HCT116 (cell line): ENCODE data around the gene CLPTM1L. TPM values are rescaled to one million over a fixed set of nuclear protein-coding genes. Genes with fewer than 3 reads are reported as not detected.

Experiments used
- ATAC-seq: fragments of 200-7000 bp; cut with Tn5 transposase; 2 replicates; pipeline ENCODE4 v1.9.1; 2020; ENCODE audit warnings: mild to moderate bottlenecking, moderate library complexity
- BruUV-seq: library from RNA; stranded (reverse); fragments of 400-500 nt; replicated peaks from 2 replicates; lab custom pipeline; 2021; lab: Mats Ljungman, UMichigan
- CTCF ChIA-PET: fragments of 300-600 bp; sonication (Branson Sonifier 250); formaldehyde crosslinking; loops from one replicate; lab custom pipeline; 2021; ENCODE audit warnings: antibody characterized with exemption; lab: Charles Lee
- POLR2A ChIA-PET: fragments of 300-600, 350-600 bp; sonication (Branson Sonifier 250); formaldehyde crosslinking; loops from one replicate; lab custom pipeline; 2021; ENCODE audit warnings: antibody characterized with exemption; lab: Charles Lee
- RAD21 ChIA-PET, 2 experiments: fragments of 300-600 bp; sonication (Branson Sonifier 250); formaldehyde crosslinking; loops; one replicate each; lab custom pipeline; 2023; ENCODE audit warnings: low total read pairs in 2 of 2; ENCODE audit not compliant: uncharacterized antibody in 2 of 2, unreplicated experiment in 2 of 2, low non-redundant PET in 1 of 2; lab: Charles Lee
- DNase-seq: peaks from one replicate; pipeline ENCODE4 v3.0.0-alpha.2; 2010; ENCODE audit warnings: low read depth, low spot score
- H2AFZ ChIP-seq: fragments of 200-600 bp; shearing (Covaris generic), sonication (generic); 2 replicates; pipeline ENCODE4 v1.6.1; 2017; ENCODE audit warnings: low read depth, mixed run types, mixed read lengths, antibody characterized with exemption, low read length; ENCODE audit not compliant: poor library complexity, severe bottlenecking
- H3K27ac ChIP-seq: 2 replicates; pipeline ENCODE4 v1.5.1; 2012; ENCODE audit warnings: low read depth, low read length
- H3K27me3 ChIP-seq: fragments of 200-600 bp; sonication (generic); 2 replicates; pipeline ENCODE4 v1.6.1; 2016; ENCODE audit warnings: mixed run types, low read length, mixed read lengths; ENCODE audit not compliant: insufficient read depth
- H3K36me3 ChIP-seq, 2 experiments: fragments of 200-500 bp in 1 of 2; fragments of 200-600 bp in 1 of 2; sonication (Bioruptor generic) in 1 of 2; sonication (generic) in 1 of 2; 2 replicates each; pipeline versions ENCODE4 v1.5.1 to v1.6.1; 2014 to 2016; ENCODE audit warnings: low read length in 2 of 2, inconsistent platforms in 1 of 2, mixed read lengths in 1 of 2, mixed run types in 1 of 2; ENCODE audit not compliant: insufficient read depth in 2 of 2, control insufficient read depth in 1 of 2
- H3K4me1 ChIP-seq, 2 experiments: fragments of 200-600 bp in 1 of 2; sonication (generic) in 1 of 2; 2 replicates each; pipeline versions ENCODE4 v1.5.1 to v1.6.1; 2012 to 2017; ENCODE audit warnings: low read length in 2 of 2, inconsistent platforms in 1 of 2, mild to moderate bottlenecking in 1 of 2, mixed read lengths in 1 of 2, mixed run types in 1 of 2, moderate library complexity in 1 of 2; ENCODE audit not compliant: insufficient read depth in 2 of 2, control insufficient read depth in 1 of 2
- H3K4me2 ChIP-seq: fragments of 200-600 bp; sonication (generic); 2 replicates; pipeline ENCODE4 v1.6.1; 2017; ENCODE audit warnings: mixed run types, low read length, mixed read lengths
- H3K4me3 ChIP-seq, 2 experiments: fragments of 200-600 bp in 1 of 2; sonication (generic) in 1 of 2; replicated peaks in 1 of 2; 2 replicates each; pipeline ENCODE4 v1.5.1; 2011 to 2016; ENCODE audit warnings: low read length in 2 of 2, control low read depth in 1 of 2, low read depth in 1 of 2, mild to moderate bottlenecking in 1 of 2, mixed read lengths in 1 of 2, mixed run types in 1 of 2
- H3K79me2 ChIP-seq: fragments of 200-600 bp; sonication (generic); 2 replicates; pipeline ENCODE4 v1.6.1; 2017; ENCODE audit warnings: mild to moderate bottlenecking, mixed run types, low read length, moderate library complexity, mixed read lengths; ENCODE audit not compliant: insufficient read depth
- H3K9ac ChIP-seq: fragments of 200-600 bp; sonication (generic); 2 replicates; pipeline ENCODE4 v1.6.1; 2016; ENCODE audit warnings: low read length, mixed read lengths
- H3K9me2 ChIP-seq: fragments of 200-600 bp; sonication (generic), shearing (Covaris generic); 2 replicates; pipeline ENCODE4 v1.6.1; 2017; ENCODE audit warnings: mixed run types, mild to moderate bottlenecking, moderate library complexity; ENCODE audit not compliant: insufficient read depth
- H3K9me3 ChIP-seq, 2 experiments: fragments of 200-500 bp in 1 of 2; fragments of 200-600 bp in 1 of 2; sonication (Bioruptor generic) in 1 of 2; sonication (generic) in 1 of 2; 2 replicates each; pipeline ENCODE4 v1.6.1; 2014 to 2017; ENCODE audit warnings: low read length in 2 of 2, mixed read lengths in 2 of 2, inconsistent platforms in 1 of 2, low read depth in 1 of 2, mild to moderate bottlenecking in 1 of 2, mixed run types in 1 of 2, moderate library complexity in 1 of 2; ENCODE audit not compliant: control insufficient read depth in 1 of 2, insufficient read depth in 1 of 2
- H4K20me1 ChIP-seq: fragments of 200-600 bp; sonication (generic), shearing (Covaris generic); 2 replicates; pipeline ENCODE4 v1.6.1; 2017; ENCODE audit warnings: mixed run types, mild to moderate bottlenecking, moderate library complexity; ENCODE audit not compliant: insufficient read depth
- ATF3 ChIP-seq: IDR thresholded peaks from 2 replicates; pipeline ENCODE4 v1.6.1; 2012
- CBX3 ChIP-seq: IDR thresholded peaks from 2 replicates; pipeline ENCODE4 v1.6.1; 2012; ENCODE audit warnings: low read depth
- CEBPB ChIP-seq: IDR thresholded peaks from 2 replicates; pipeline ENCODE4 v1.6.1; 2012; ENCODE audit warnings: low read depth
- EZH2phosphoT487 ChIP-seq: fragments of 200-600 bp; IDR thresholded peaks from 2 replicates; pipeline ENCODE4 v1.6.1; 2018; ENCODE audit warnings: antibody characterized with exemption, borderline replicate concordance
- MAX ChIP-seq: IDR thresholded peaks from 2 replicates; pipeline ENCODE4 v1.6.1; 2012
- POLR2A ChIP-seq: IDR thresholded peaks from 2 replicates; pipeline ENCODE4 v1.7.0; 2011; ENCODE audit warnings: borderline replicate concordance; ENCODE audit not compliant: insufficient read depth, insufficient read length; ENCODE audit errors: extremely low read depth
- POLR2AphosphoS5 ChIP-seq: IDR thresholded peaks from 2 replicates; pipeline ENCODE4 v1.6.1; 2011; ENCODE audit warnings: mild to moderate bottlenecking, low read depth, low read length, moderate library complexity
- SIN3A ChIP-seq: IDR thresholded peaks from 2 replicates; pipeline ENCODE4 v1.6.1; 2012; ENCODE audit warnings: low read depth
- SRF ChIP-seq: IDR thresholded peaks from 2 replicates; pipeline ENCODE4 v1.6.1; 2012; ENCODE audit warnings: low read depth
- TCF7L2 ChIP-seq: IDR thresholded peaks from 2 replicates; pipeline ENCODE4 v1.7.0; 2011; ENCODE audit warnings: borderline replicate concordance, inconsistent platforms; ENCODE audit not compliant: insufficient read depth, insufficient read length; ENCODE audit errors: extremely low read depth
- YY1 ChIP-seq: IDR thresholded peaks from 2 replicates; pipeline ENCODE4 v1.6.1; 2011; ENCODE audit warnings: low read length, low read depth, moderate library complexity, mild to moderate bottlenecking; ENCODE audit not compliant: insufficient replicate concordance; ENCODE audit errors: extremely low read depth
- ZFX ChIP-seq: fragments of 450-650 bp; IDR thresholded peaks from 2 replicates; pipeline ENCODE4 v1.6.1; 2017
- ZNF274 ChIP-seq: fragments of 200-500 bp; sonication (Bioruptor generic); IDR thresholded peaks from 2 replicates; pipeline ENCODE4 v1.6.1; 2014; ENCODE audit warnings: mild to moderate bottlenecking, low read depth, low read length, inconsistent platforms
- intact Hi-C: fragments of 100-400 bp; cut with micrococcal nuclease; formaldehyde crosslinking; loops from 2 replicates; pipeline ENCODE4 v1.10.0; 2022
- total RNA-seq: library from RNA; stranded (reverse); gene quantifications from one replicate; pipeline ENCODE4 v1.2.1, GENCODE V29; 2021; ENCODE audit not compliant: unreplicated experiment

CLPTM1L gene
- total RNA-seq, 1 experiment from 2014 or later, result 98.4 TPM

GRCh38 chr5:1277331-1277730, 67.6 kb downstream of the CLPTM1L start:
- intact Hi-C loops, result no loop called here
- no peak overlapping the region for H3K27ac ChIP-seq
- DNase-seq (no peak), ATAC-seq (no peak)
- H3K36me3 ChIP-seq, result peaks cover 0 to 5% of the 10 kb centered on the region in 2 experiments; a peak in 1 of 4 replicates
- no peaks in the 10 kb centered on the region for H3K27me3 ChIP-seq
- no peak for TF ChIP-seq YY1
- TF ChIP-seq SRF, result no peak
- no peak for TF ChIP-seq CBX3
- no peak for TF ChIP-seq ZNF274
- no peak for TF ChIP-seq MAX
- no peak for TF ChIP-seq ZFX
- no peak for TF ChIP-seq POLR2A
- TF ChIP-seq TCF7L2, result no peak
- TF ChIP-seq EZH2phosphoT487, result no peak
- no peak for TF ChIP-seq SIN3A
- TF ChIP-seq CEBPB, result no peak
- TF ChIP-seq POLR2AphosphoS5, result no peak
- no peak for TF ChIP-seq ATF3
- H3K4me2 ChIP-seq, result no peak overlapping the region
- RAD21 ChIA-PET, result interaction anchor here in 1 of 2 experiments (0.6 kb wide), 1 partner anchor 50 kb away, joined by 4 read pairs; no protein-coding TSS in a partner anchor
- no peak overlapping the region for H3K9ac ChIP-seq
- no peak overlapping the region for H3K4me3 ChIP-seq
- no peaks in the 10 kb centered on the region for H3K9me2 ChIP-seq
- H3K9me3 ChIP-seq, result no peaks in the 10 kb centered on the region
- no peaks in the 10 kb centered on the region for H3K79me2 ChIP-seq
- POLR2A ChIA-PET, result no interaction called here
- BruUV-seq, result no TSS peak
- no peaks in the 10 kb centered on the region for H3K4me1 ChIP-seq
- CTCF ChIA-PET, result no interaction called here
- H2AFZ ChIP-seq, result no peak overlapping the region
- no peaks in the 10 kb centered on the region for H4K20me1 ChIP-seq
